Measurements from ENCODE around the gene ADH5. TPM values are rescaled to one million over a fixed set of nuclear protein-coding genes. Genes with fewer than 3 reads are reported as not detected.
"Not testable (repeated sequence)": the region's sequence is repeated elsewhere in the genome, so short reads cannot be mapped to it uniquely, and the experiment has no call there.

The ADH5 gene
- polyA plus RNA-seq, 1 experiment = 205 TPM

DNA sequence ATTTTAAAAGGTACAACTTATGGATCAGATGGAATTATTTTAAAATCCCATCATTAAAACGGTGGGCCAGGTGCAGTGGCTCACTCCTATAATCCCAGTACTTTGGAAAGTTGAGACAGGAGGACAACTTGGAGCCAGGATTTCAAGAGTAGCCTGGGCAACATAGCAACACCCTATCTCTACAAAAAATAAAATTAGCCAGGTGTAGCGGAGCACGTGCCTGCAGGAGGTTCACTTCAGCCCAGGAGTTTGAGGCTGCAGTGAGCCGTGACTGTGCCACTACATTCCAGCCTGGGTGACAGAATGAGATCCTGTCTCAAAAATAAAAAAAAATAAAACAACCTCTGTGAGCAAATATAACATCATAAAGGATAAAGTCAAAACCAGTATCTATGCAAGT, 11.4 kb downstream of the ADH5 start:
- H3K4me3 ChIP-seq (ENCODE audit: low read depth, low read length) = no peak overlapping the region
- no peaks in the 10 kb centered on the region for H3K27me3 ChIP-seq (ENCODE audit: control insufficient read depth, insufficient read depth, low read length)
- TF ChIP-seq, protein P1, sequence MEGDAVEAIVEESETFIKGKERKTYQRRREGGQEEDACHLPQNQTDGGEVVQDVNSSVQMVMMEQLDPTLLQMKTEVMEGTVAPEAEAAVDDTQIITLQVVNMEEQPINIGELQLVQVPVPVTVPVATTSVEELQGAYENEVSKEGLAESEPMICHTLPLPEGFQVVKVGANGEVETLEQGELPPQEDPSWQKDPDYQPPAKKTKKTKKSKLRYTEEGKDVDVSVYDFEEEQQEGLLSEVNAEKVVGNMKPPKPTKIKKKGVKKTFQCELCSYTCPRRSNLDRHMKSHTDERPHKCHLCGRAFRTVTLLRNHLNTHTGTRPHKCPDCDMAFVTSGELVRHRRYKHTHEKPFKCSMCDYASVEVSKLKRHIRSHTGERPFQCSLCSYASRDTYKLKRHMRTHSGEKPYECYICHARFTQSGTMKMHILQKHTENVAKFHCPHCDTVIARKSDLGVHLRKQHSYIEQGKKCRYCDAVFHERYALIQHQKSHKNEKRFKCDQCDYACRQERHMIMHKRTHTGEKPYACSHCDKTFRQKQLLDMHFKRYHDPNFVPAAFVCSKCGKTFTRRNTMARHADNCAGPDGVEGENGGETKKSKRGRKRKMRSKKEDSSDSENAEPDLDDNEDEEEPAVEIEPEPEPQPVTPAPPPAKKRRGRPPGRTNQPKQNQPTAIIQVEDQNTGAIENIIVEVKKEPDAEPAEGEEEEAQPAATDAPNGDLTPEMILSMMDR (IDR thresholded peaks at IDR 0.05; ENCODE audit: insufficient read depth, low read depth, low read length) = no peak
- CTCF ChIA-PET = interaction anchor here (1.0 kb wide), 1 partner anchor 20 kb away, joined by 3 read pairs; no protein-coding TSS in a partner anchor
- H3K36me3 ChIP-seq (ENCODE audit: control insufficient read depth, insufficient read depth, low read length) = peaks cover 24% of the 10 kb centered on the region
- no peak for DNase-seq (ENCODE audit: low read depth)
- POLR2A ChIA-PET = no interaction called here

DNA sequence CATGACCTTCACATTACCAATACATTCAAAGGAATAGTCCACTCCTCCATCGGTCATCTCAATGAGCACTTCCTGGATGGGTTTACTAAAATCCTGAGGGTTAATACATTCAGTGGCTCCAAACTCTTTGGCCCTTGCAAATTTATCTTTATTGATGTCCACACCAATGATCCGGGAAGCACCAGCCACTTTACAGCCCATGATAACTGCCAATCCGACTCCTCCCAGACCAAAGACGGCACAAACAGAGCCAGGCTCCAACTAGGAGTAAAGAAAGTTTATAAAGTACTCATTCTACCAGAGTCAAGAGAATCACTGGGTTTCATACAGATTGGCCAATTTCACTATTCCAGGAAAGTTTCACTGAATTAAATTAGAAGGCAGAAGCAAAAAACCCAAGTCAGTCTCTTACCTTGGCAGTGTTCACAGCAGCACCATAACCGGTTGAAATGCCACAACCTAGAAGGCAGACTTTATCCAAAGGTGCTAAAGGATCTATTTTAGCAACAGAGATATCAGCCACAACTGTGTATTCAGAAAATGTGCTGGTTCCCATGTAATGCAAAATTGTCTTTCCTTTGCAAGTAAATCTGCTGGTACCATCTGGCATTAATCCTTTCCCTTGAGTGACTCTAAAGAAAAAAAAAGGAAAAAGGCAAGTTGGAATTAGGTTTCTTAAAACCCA, 12.2 kb downstream of the ADH5 start:
- ChIA-PET POLR2A (no interaction called here), CTCF (interaction anchor here (1.2 kb wide), 1 partner anchor 20 kb away, joined by 3 read pairs; no protein-coding TSS in a partner anchor)
- H3K4me3 ChIP-seq (ENCODE audit: low read depth, low read length) = no peak overlapping the region
- no peaks in the 10 kb centered on the region for H3K27me3 ChIP-seq (ENCODE audit: control insufficient read depth, insufficient read depth, low read length)
- peaks cover 27% of the 10 kb centered on the region for H3K36me3 ChIP-seq (ENCODE audit: control insufficient read depth, insufficient read depth, low read length)
- DNase-seq (ENCODE audit: low read depth) = no peak
- TF ChIP-seq, protein P1 (IDR thresholded peaks at IDR 0.05; ENCODE audit: insufficient read depth, low read depth, low read length) = no peak

DNA sequence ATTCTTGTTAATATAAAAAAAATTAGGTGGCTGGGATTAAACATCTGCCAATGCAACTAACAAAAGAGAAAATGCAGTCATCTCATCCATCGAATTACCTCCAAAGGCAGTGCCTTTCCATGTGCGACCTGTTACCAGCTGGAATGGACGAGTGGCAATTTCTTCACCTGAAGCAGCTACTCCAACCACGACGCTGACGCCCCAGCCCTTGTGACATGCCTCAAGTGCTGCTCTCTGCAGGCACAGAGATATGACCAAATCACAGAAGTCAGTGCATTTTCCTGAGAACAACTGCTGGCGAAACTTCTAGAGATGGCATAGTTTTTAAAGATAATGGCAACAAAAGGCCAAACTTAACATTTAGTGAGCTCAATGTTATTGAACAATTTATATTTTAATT, 13.8 kb downstream of the ADH5 start:
- H3K27me3 ChIP-seq (ENCODE audit: control insufficient read depth, insufficient read depth, low read length) = no peaks in the 10 kb centered on the region
- peaks cover 23% of the 10 kb centered on the region for H3K36me3 ChIP-seq (ENCODE audit: control insufficient read depth, insufficient read depth, low read length)
- DNase-seq (ENCODE audit: low read depth) = no peak
- TF ChIP-seq, protein P1 (IDR thresholded peaks at IDR 0.05; ENCODE audit: insufficient read depth, low read depth, low read length) = no peak
- ChIA-PET CTCF (interaction anchor here (0.6 to 1.2 kb wide), 2 partner anchors 80 to 924 kb away, joined by 3 to 5 read pairs; partner anchors contain the start of gene METAP1), POLR2A (no interaction called here)
- H3K4me3 ChIP-seq (ENCODE audit: low read depth, low read length) = no peak overlapping the region

DNA sequence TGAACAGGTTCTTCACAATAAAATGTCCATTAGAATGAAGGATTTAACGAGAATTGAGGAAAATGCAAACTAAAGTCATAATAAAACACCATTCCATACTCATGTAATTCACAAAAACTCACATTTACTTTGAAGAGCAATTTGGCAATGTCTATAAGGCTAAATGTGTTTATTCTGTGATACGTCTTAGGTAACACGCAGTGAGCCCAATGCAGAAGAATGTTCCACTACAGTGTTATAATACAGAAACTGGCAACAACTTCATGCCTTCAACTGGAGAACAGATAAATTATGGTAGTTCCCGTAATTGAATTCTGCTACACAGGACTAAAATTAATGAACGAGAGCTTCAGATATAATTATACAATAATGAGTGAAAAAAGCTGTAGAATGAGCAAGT, 17.4 kb downstream of the ADH5 start:
- no peaks in the 10 kb centered on the region for H3K27me3 ChIP-seq (ENCODE audit: control insufficient read depth, insufficient read depth, low read length)
- H3K4me3 ChIP-seq (ENCODE audit: low read depth, low read length) = no peak overlapping the region
- DNase-seq (ENCODE audit: low read depth) = no peak
- TF ChIP-seq, protein P1 (IDR thresholded peaks at IDR 0.05; ENCODE audit: insufficient read depth, low read depth, low read length) = no peak
- ChIA-PET CTCF (no interaction called here), POLR2A (no interaction called here)
- peaks cover 16% of the 10 kb centered on the region for H3K36me3 ChIP-seq (ENCODE audit: control insufficient read depth, insufficient read depth, low read length)

DNA sequence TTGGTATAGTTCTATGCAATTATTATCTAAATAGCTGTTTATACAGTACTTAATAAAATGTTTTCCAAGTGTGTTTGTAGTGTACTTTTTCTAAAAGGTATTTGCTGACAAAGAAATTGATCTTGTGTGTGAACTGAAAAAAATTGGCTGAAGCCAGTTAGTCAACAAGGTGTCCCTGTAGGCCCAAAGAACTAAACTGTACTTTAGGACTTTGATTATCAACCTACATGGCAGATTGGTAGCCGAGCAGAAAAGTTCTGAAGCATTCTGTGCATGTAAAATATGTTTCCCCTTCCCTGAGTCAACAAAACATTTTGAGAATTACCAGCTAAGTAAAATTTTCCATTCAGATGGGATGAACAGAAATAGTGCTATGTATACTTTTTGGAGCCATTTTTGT, 21.0 kb downstream of the ADH5 start:
- no peak for DNase-seq (ENCODE audit: low read depth)
- ChIA-PET CTCF (no interaction called here), POLR2A (no interaction called here)
- H3K27me3 ChIP-seq (ENCODE audit: control insufficient read depth, insufficient read depth, low read length) = no peaks in the 10 kb centered on the region
- TF ChIP-seq, protein P1 (IDR thresholded peaks at IDR 0.05; ENCODE audit: insufficient read depth, low read depth, low read length) = no peak
- H3K36me3 ChIP-seq (ENCODE audit: control insufficient read depth, insufficient read depth, low read length) = peaks cover 5% of the 10 kb centered on the region
- no peak overlapping the region for H3K4me3 ChIP-seq (ENCODE audit: low read depth, low read length)

DNA sequence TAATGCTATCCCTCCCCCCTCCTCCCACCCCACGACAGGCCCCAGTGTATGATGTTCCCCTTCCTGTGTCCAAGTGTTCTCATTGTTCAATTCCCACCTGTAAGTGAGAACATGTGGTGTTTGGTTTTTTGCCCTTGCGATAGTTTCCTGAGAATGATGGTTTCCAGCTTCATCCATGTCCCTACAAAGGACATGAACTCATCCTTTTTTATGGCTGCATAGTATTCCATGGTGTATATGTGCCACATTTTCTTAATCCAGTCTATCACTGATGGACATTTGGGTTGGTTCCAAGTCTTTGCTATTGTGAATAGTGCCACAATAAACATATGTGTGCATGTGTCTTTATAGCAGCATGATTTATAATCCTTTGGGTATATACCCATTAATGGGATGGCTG, 23.1 kb downstream of the ADH5 start:
- H3K36me3 ChIP-seq (ENCODE audit: control insufficient read depth, insufficient read depth, low read length); H3K4me3 ChIP-seq (ENCODE audit: low read depth, low read length); H3K27me3 ChIP-seq (ENCODE audit: control insufficient read depth, insufficient read depth, low read length); POLR2A ChIA-PET; CTCF ChIA-PET; DNase-seq (ENCODE audit: low read depth): not testable (repeated sequence)

Data from BJ (cell line).